ENCODE data around the gene ARHGAP22. TPM values are rescaled to one million over a fixed set of nuclear protein-coding genes. Genes with fewer than 3 reads are reported as not detected.

ARHGAP22 gene
- total RNA-seq, 2 experiments from 2014 or later, result 0.19 to 0.46 TPM

- ChIA-PET POLR2A (no interaction called here), CTCF (ENCODE audit: unreplicated experiment) (no interaction called here)
- no peaks in the 10 kb centered on the region for H3K79me2 ChIP-seq (ENCODE audit: insufficient read depth, low read depth, low read length)
- H3K27ac ChIP-seq (ENCODE audit: low read depth, low read length, poor library complexity, severe bottlenecking), result no peak overlapping the region
- H3K4me2 ChIP-seq (ENCODE audit: low read length), result no peak overlapping the region
- no peaks in the 10 kb centered on the region for H3K9me2 ChIP-seq (ENCODE audit: insufficient read depth, low read length)
- H3K36me3 ChIP-seq (ENCODE audit: insufficient read depth, low read length), result no peaks in the 10 kb centered on the region
- no peak overlapping the region for H2AFZ ChIP-seq (ENCODE audit: low read length)
- intact Hi-C loops (cut with micrococcal nuclease; ENCODE audit: unreplicated experiment), result no loop called here
- no peaks in the 10 kb centered on the region for H4K20me1 ChIP-seq (ENCODE audit: insufficient read depth, low read length)
- H3K4me3 ChIP-seq (ENCODE audit: low read depth, low read length, poor library complexity, severe bottlenecking), result no peak overlapping the region
- DNase-seq (ENCODE audit: low spot score), result no peak
- TF ChIP-seq CTCF (conservative IDR thresholded peaks at IDR 0.05; ENCODE audit: low read length) (no peak), EZH2phosphoT487 (IDR thresholded peaks at IDR 0.05; ENCODE audit: borderline replicate concordance, low read depth, low read length) (no peak)
- no peaks in the 10 kb centered on the region for H3K9me3 ChIP-seq (ENCODE audit: low read length)
- BruUV-seq (replicated peaks), result no TSS peak
- H3K4me1 ChIP-seq (ENCODE audit: insufficient read depth, low read length, poor library complexity, severe bottlenecking), result no peaks in the 10 kb centered on the region
These were observed 151.2 kb downstream of the ARHGAP22 start for GRCh38 chr10:48453451-48454301.

- Histone ChIP-seq H3K4me2 (ENCODE audit: low read length) (no peak overlapping the region), H3K79me2 (ENCODE audit: insufficient read depth, low read depth, low read length) (no peaks in the 10 kb centered on the region), H4K20me1 (ENCODE audit: insufficient read depth, low read length) (no peaks in the 10 kb centered on the region), H3K27ac (ENCODE audit: low read depth, low read length, poor library complexity, severe bottlenecking) (no peak overlapping the region), H2AFZ (ENCODE audit: low read length) (no peak overlapping the region), H3K9me2 (ENCODE audit: insufficient read depth, low read length) (no peaks in the 10 kb centered on the region), H3K4me3 (ENCODE audit: low read depth, low read length, poor library complexity, severe bottlenecking) (no peak overlapping the region), H3K4me1 (ENCODE audit: insufficient read depth, low read length, poor library complexity, severe bottlenecking) (no peaks in the 10 kb centered on the region), H3K9me3 (ENCODE audit: low read length) (no peaks in the 10 kb centered on the region), H3K36me3 (ENCODE audit: insufficient read depth, low read length) (no peaks in the 10 kb centered on the region)
- intact Hi-C loops (cut with micrococcal nuclease; ENCODE audit: unreplicated experiment), result no loop called here
- POLR2A ChIA-PET, result no interaction called here
- CTCF ChIA-PET (ENCODE audit: unreplicated experiment), result no interaction called here
- DNase-seq (ENCODE audit: low spot score), result no peak
- no TSS peak for BruUV-seq (replicated peaks)
- no peak for TF ChIP-seq EZH2phosphoT487 (IDR thresholded peaks at IDR 0.05; ENCODE audit: borderline replicate concordance, low read depth, low read length)
- TF ChIP-seq CTCF (conservative IDR thresholded peaks at IDR 0.05; ENCODE audit: low read length), result no peak
These were observed 151.9 kb downstream of the ARHGAP22 start for GRCh38 chr10:48452879-48453412.

Data from OCI-LY7 (cell line).